ENCODE measurements around the gene SYNJ2. TPM values are rescaled to one million over a fixed set of nuclear protein-coding genes. Genes with fewer than 3 reads are reported as not detected.

The SYNJ2 gene
- total RNA-seq, 1 donor from 2014 or later, result 8.3 TPM

- Histone ChIP-seq H3K27ac (no peak overlapping the region), H3K4me1 (peaks cover 9% of the 10 kb centered on the region), H3K4me3 (no peak overlapping the region), H3K36me3 (no peaks in the 10 kb centered on the region), H3K27me3 (no peaks in the 10 kb centered on the region), H3K9me3 (no peaks in the 10 kb centered on the region)
- intact Hi-C loops (cut with DNase I), result no loop called here
- no peak for DNase-seq (ENCODE audit: extremely low spot score in 2 of 2)
- TF ChIP-seq POLR2AphosphoS5 (IDR thresholded peaks at IDR 0.05; ENCODE audit: insufficient read depth in 1 of 2, low read depth in 1 of 2), result no peak
- TF ChIP-seq POLR2A (IDR thresholded peaks at IDR 0.05), result no peak
- no peak for TF ChIP-seq CTCF (IDR thresholded peaks at IDR 0.05)
Measured at GRCh38 chr6:158047563-158048323, 66.1 kb downstream of the SYNJ2 start.

GRCh38 chr6:158048589-158048988 is 66.9 kb downstream of the SYNJ2 start:
- intact Hi-C loops (cut with DNase I), result no loop called here
- TF ChIP-seq POLR2AphosphoS5 (IDR thresholded peaks at IDR 0.05; ENCODE audit: insufficient read depth in 1 of 2, low read depth in 1 of 2), result no peak
- TF ChIP-seq CTCF (IDR thresholded peaks at IDR 0.05), result no peak
- no peak for TF ChIP-seq POLR2A (IDR thresholded peaks at IDR 0.05)
- Histone ChIP-seq H3K27ac (no peak overlapping the region), H3K9me3 (no peaks in the 10 kb centered on the region), H3K27me3 (no peaks in the 10 kb centered on the region), H3K4me3 (no peak overlapping the region), H3K4me1 (peaks cover under 1% of the 10 kb centered on the region), H3K36me3 (no peaks in the 10 kb centered on the region)
- DNase-seq (ENCODE audit: extremely low spot score in 2 of 2), result no peak

- Histone ChIP-seq H3K4me1 (no peaks in the 10 kb centered on the region), H3K4me3 (no peak overlapping the region), H3K27ac (no peak overlapping the region), H3K27me3 (no peaks in the 10 kb centered on the region), H3K36me3 (no peaks in the 10 kb centered on the region), H3K9me3 (no peaks in the 10 kb centered on the region)
- TF ChIP-seq CTCF (IDR thresholded peaks at IDR 0.05) (no peak), POLR2A (IDR thresholded peaks at IDR 0.05) (no peak), POLR2AphosphoS5 (IDR thresholded peaks at IDR 0.05; ENCODE audit: insufficient read depth in 1 of 2, low read depth in 1 of 2) (no peak)
- no peak for DNase-seq (ENCODE audit: extremely low spot score in 2 of 2)
- intact Hi-C loops (cut with DNase I), result no loop called here
Measured at GRCh38 chr6:158049055-158050028, 67.7 kb downstream of the SYNJ2 start.

- H3K27ac ChIP-seq, result no peak overlapping the region
- no peaks in the 10 kb centered on the region for H3K36me3 ChIP-seq
- H3K4me1 ChIP-seq, result no peaks in the 10 kb centered on the region
- H3K27me3 ChIP-seq, result no peaks in the 10 kb centered on the region
- DNase-seq (ENCODE audit: extremely low spot score in 2 of 2), result no peak
- intact Hi-C loops (cut with DNase I), result no loop called here
- no peaks in the 10 kb centered on the region for H3K9me3 ChIP-seq
- no peak for TF ChIP-seq POLR2AphosphoS5 (IDR thresholded peaks at IDR 0.05; ENCODE audit: insufficient read depth in 1 of 2, low read depth in 1 of 2)
- TF ChIP-seq POLR2A (IDR thresholded peaks at IDR 0.05), result no peak
- TF ChIP-seq CTCF (IDR thresholded peaks at IDR 0.05), result no peak
- no peak overlapping the region for H3K4me3 ChIP-seq
Measured at GRCh38 chr6:158050107-158050735, 68.6 kb downstream of the SYNJ2 start.
